Measurements from ENCODE around the gene MTG1.

DNA sequence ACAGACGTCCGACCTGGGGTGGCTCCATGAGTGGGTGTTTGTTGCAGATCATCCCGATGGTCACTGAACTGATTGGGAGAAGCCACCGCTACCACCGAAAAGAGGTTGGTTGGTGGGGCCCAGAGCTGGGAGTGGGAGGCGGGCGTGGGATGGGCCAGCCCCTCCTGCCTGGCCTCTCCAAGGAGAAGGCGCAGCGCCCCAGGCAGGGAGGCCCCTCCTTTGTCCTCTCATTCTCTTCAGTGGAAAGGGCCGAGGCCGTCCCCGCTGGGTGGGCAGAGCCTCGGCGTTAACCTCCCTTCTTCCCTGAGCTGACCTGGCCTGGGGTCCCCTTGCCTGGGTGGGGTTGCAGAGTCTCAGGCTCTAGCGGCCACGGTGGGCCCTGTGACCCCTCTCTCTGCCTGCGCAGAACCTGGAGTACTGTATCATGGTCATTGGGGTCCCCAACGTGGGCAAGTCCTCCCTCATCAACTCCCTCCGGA is 5.2 kb downstream of the MTG1 start:
- TF ChIP-seq, protein P1, sequence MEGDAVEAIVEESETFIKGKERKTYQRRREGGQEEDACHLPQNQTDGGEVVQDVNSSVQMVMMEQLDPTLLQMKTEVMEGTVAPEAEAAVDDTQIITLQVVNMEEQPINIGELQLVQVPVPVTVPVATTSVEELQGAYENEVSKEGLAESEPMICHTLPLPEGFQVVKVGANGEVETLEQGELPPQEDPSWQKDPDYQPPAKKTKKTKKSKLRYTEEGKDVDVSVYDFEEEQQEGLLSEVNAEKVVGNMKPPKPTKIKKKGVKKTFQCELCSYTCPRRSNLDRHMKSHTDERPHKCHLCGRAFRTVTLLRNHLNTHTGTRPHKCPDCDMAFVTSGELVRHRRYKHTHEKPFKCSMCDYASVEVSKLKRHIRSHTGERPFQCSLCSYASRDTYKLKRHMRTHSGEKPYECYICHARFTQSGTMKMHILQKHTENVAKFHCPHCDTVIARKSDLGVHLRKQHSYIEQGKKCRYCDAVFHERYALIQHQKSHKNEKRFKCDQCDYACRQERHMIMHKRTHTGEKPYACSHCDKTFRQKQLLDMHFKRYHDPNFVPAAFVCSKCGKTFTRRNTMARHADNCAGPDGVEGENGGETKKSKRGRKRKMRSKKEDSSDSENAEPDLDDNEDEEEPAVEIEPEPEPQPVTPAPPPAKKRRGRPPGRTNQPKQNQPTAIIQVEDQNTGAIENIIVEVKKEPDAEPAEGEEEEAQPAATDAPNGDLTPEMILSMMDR (IDR thresholded peaks at IDR 0.05) = no peak
- TF ChIP-seq POLR2AphosphoS5 (IDR thresholded peaks at IDR 0.05) (no peak), POLR2A (IDR thresholded peaks at IDR 0.05) (no peak)

All from sigmoid colon (tissue), 4 donors.